ENCODE results near the gene RPP38. TPM values are rescaled to one million over a fixed set of nuclear protein-coding genes. Genes with fewer than 3 reads are reported as not detected.

Gene RPP38
- total and polyA plus RNA-seq, 2 of the 13 experiments (the other 11 are each of a cell fraction or from before 2014, with no cell fraction given), result 11.7 to 16.4 TPM

DNA sequence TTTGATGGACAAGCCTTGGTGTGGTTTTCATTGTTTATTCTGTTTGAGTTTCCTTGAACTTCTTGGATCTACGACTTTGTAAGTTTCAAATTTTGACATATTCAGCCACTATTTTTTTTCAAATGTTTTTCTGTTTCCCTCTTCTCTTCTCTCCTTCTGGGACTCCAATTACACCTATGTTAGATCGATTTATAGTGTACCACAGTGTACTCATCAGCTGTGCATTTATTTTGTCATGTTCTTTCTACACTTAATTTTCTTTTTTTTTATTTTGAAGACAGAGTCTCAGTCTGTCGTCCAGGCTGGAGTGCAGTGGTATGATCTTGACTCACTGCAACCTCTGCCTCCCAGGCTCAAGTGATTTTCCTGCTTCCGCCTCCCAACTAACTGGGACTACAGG lies 37.2 kb upstream of the RPP38 start (continued):
- TF ChIP-seq, protein P1, sequence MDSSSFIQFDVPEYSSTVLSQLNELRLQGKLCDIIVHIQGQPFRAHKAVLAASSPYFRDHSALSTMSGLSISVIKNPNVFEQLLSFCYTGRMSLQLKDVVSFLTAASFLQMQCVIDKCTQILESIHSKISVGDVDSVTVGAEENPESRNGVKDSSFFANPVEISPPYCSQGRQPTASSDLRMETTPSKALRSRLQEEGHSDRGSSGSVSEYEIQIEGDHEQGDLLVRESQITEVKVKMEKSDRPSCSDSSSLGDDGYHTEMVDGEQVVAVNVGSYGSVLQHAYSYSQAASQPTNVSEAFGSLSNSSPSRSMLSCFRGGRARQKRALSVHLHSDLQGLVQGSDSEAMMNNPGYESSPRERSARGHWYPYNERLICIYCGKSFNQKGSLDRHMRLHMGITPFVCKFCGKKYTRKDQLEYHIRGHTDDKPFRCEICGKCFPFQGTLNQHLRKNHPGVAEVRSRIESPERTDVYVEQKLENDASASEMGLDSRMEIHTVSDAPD (CRISPR knock-in tag; IDR thresholded peaks at IDR 0.05), result no peak
- TF ChIP-seq CBX1 (IDR thresholded peaks at IDR 0.05; ENCODE audit: low read depth), result no peak

DNA sequence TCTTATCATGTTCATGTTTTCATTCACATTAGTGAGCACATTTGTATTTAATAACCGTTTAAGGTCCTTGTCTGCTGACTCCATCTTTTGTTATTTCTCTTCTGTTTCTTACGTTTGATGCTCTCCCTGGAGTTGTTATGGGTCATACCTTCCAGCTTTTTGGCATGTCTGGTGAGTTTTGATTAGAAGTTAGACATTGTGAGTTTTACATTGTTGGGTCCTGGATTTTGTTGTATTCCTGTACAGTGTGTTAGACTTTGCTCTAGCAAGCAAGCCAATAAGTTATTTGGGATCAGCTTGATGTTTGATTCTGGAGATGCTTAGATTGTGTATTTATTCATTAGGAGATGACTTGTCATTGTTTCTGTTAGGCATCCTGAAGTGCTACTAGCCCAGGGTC lies 36.5 kb upstream of the RPP38 start:
- no peak for ATAC-seq
- TF ChIP-seq TRIM22 (IDR thresholded peaks at IDR 0.05), result no peak
- TF ChIP-seq PAWR (CRISPR knock-in tag; IDR thresholded peaks at IDR 0.05; ENCODE audit: borderline replicate concordance), result no peak
- no peak for TF ChIP-seq HOXA5 (CRISPR knock-in tag; IDR thresholded peaks at IDR 0.05)
- no peak for TF ChIP-seq ZNF30 (CRISPR knock-in tag; IDR thresholded peaks at IDR 0.05)
- no peak for TF ChIP-seq PLSCR1 (CRISPR knock-in tag; IDR thresholded peaks at IDR 0.05; ENCODE audit: borderline replicate concordance)
- TF ChIP-seq, protein P2, sequence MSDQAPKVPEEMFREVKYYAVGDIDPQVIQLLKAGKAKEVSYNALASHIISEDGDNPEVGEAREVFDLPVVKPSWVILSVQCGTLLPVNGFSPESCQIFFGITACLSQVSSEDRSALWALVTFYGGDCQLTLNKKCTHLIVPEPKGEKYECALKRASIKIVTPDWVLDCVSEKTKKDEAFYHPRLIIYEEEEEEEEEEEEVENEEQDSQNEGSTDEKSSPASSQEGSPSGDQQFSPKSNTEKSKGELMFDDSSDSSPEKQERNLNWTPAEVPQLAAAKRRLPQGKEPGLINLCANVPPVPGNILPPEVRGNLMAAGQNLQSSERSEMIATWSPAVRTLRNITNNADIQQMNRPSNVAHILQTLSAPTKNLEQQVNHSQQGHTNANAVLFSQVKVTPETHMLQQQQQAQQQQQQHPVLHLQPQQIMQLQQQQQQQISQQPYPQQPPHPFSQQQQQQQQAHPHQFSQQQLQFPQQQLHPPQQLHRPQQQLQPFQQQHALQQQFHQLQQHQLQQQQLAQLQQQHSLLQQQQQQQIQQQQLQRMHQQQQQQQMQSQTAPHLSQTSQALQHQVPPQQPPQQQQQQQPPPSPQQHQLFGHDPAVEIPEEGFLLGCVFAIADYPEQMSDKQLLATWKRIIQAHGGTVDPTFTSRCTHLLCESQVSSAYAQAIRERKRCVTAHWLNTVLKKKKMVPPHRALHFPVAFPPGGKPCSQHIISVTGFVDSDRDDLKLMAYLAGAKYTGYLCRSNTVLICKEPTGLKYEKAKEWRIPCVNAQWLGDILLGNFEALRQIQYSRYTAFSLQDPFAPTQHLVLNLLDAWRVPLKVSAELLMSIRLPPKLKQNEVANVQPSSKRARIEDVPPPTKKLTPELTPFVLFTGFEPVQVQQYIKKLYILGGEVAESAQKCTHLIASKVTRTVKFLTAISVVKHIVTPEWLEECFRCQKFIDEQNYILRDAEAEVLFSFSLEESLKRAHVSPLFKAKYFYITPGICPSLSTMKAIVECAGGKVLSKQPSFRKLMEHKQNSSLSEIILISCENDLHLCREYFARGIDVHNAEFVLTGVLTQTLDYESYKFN (CRISPR knock-in tag; conservative IDR thresholded peaks at IDR 0.05), result no peak
- no peak for FAIRE-seq

More for the DNA sequence above, 36.5 kb upstream of the RPP38 start:
- no peaks in the 10 kb centered on the region for H3K36me3 ChIP-seq (replicated peaks in 1 of 2; ENCODE audit: control insufficient read depth in 1 of 2, insufficient read depth in 2 of 2, low read length in 2 of 2)
- H3K4me2 ChIP-seq (ENCODE audit: low read depth, low read length), result no peak overlapping the region
- H3K9ac ChIP-seq (ENCODE audit: insufficient read depth, low read depth, low read length), result no peak overlapping the region
- no peak for DNase-seq (ENCODE audit: low spot score)
- in situ Hi-C loops (cut with HindIII; ENCODE audit: extremely low pct_ligation_motif_present, low pct_unique_long_range_greater_than_20kb), result no loop called here
- intact Hi-C loops (cut with micrococcal nuclease; ENCODE audit: unreplicated experiment), result no loop called here
- H2AFZ ChIP-seq (ENCODE audit: low read length), result no peak overlapping the region
- BruUV-seq (replicated peaks), result no TSS peak
- no peaks in the 10 kb centered on the region for H3K4me1 ChIP-seq (ENCODE audit: insufficient read depth, low read length)
- no peak overlapping the region for H3K4me3 ChIP-seq (replicated peaks in 1 of 3; ENCODE audit: insufficient read depth in 1 of 3, low read depth in 2 of 3, low read length in 3 of 3)
- 0 out of 2 replicates have a peak, but pooled peaks cover 6% of the 10 kb centered on the region for H3K9me3 ChIP-seq (ENCODE audit: low read length)
- H3K27ac ChIP-seq (ENCODE audit: extremely low read length, insufficient read depth, low read length), result no peak overlapping the region
- 1% methylated on average over 2 of the region's 2 CpGs for WGBS (ENCODE audit: low lambda C conversion rate)
- no peaks in the 10 kb centered on the region; a peak in 1 of 5 replicates for H3K27me3 ChIP-seq (ENCODE audit: control insufficient read depth in 1 of 2, insufficient read depth in 2 of 2, low read length in 2 of 2)
- no peaks in the 10 kb centered on the region for H3K79me2 ChIP-seq (ENCODE audit: insufficient read depth, low read length)
- CTCF ChIA-PET (ENCODE audit: low intra/inter-chr PET ratio, low total read pairs), result no interaction called here
- POLR2A ChIA-PET, result no interaction called here
- H4K20me1 ChIP-seq (ENCODE audit: insufficient read depth, low read length), result no peaks in the 10 kb centered on the region
